Muscle of leg (tissue), 11 donors: ENCODE data around the gene CAPN11. TPM values are rescaled to one million over a fixed set of nuclear protein-coding genes. Genes with fewer than 3 reads are reported as not detected.

Source experiments
- DNase-seq: peaks from one replicate; pipeline ENCODE4 v3.0.0; 2013
- H3K27ac ChIP-seq: one replicate; pipeline ENCODE4 v1.5.1; 2013; ENCODE audit warnings: mild to moderate bottlenecking, low read length, control low read depth
- H3K27me3 ChIP-seq: one replicate; pipeline ENCODE4 v1.6.1; 2013; ENCODE audit warnings: low read length; ENCODE audit not compliant: control insufficient read depth, insufficient read depth
- H3K36me3 ChIP-seq: one replicate; pipeline ENCODE4 v1.6.1; 2013; ENCODE audit warnings: low read length; ENCODE audit not compliant: control insufficient read depth, insufficient read depth
- H3K4me1 ChIP-seq: one replicate; pipeline ENCODE4 v1.6.1; 2013; ENCODE audit warnings: low read length; ENCODE audit not compliant: control insufficient read depth, insufficient read depth
- H3K4me3 ChIP-seq: one replicate; pipeline ENCODE4 v1.5.1; 2013; ENCODE audit warnings: low read length, control low read depth
- H3K9me3 ChIP-seq: replicated peaks from 2 replicates; pipeline ENCODE4 v1.6.1; 2013; ENCODE audit warnings: low read depth, low read length; ENCODE audit not compliant: control insufficient read depth
- WGBS: methylation state at CpG from one replicate; pipeline ENCODE4 v1.1.5; 2013; ENCODE audit warnings: missing lambda C conversion rate; ENCODE audit not compliant: insufficient coverage; 5-methylcytosine and 5-hydroxymethylcytosine counted together
- polyA plus RNA-seq, 8 donors: library from polyadenylated mRNA; unstranded; fragments of 120-200 nt; gene quantifications; one replicate each; pipeline versions ENCODE4 v1.2.1 to v1.2.3, GENCODE V29; 2013; ENCODE audit warnings: inconsistent platforms in 1 of 8, low replicate concordance in 1 of 8; ENCODE audit not compliant: insufficient read length in 8 of 8, insufficient read depth in 1 of 8
- total RNA-seq: library from RNA; stranded (reverse); fragments of 120-200 nt; gene quantifications from one replicate; pipeline ENCODE4 v1.2.4, GENCODE V29; 2013

Gene CAPN11
- total and polyA plus RNA-seq, 9 donors: 0.13 to 0.54 (median 0.28) TPM

- WGBS: 32% methylated on average over 11 of the region's 15 CpGs
- DNase-seq: peak; percentile 87
Observed at GRCh38 chr6:44172731-44173500, 14.3 kb downstream of the CAPN11 start.

GRCh38 chr6:44176130-44176761, 17.6 kb downstream of the CAPN11 start:
- no peak for DNase-seq
- Histone ChIP-seq H3K36me3 (no peaks in the 10 kb centered on the region), H3K27ac (no peak overlapping the region), H3K27me3 (no peaks in the 10 kb centered on the region), H3K4me3 (no peak overlapping the region), H3K4me1 (peaks cover 20% of the 10 kb centered on the region), H3K9me3 (no peaks in the 10 kb centered on the region)
- WGBS: 77% methylated on average over 5 of the region's 15 CpGs

More at GRCh38 chr6:44172731-44173500, 14.3 kb downstream of the CAPN11 start:
- Histone ChIP-seq H3K36me3 (no peaks in the 10 kb centered on the region), H3K27ac (no peak overlapping the region), H3K9me3 (no peaks in the 10 kb centered on the region), H3K4me1 (peaks cover 25% of the 10 kb centered on the region), H3K27me3 (no peaks in the 10 kb centered on the region), H3K4me3 (no peak overlapping the region)

GRCh38 chr6:44176762-44177509, 18.3 kb downstream of the CAPN11 start:
- WGBS: 71% methylated on average over 18 of the region's 24 CpGs
- DNase-seq: no peak
- peaks cover 20% of the 10 kb centered on the region for H3K4me1 ChIP-seq
- no peaks in the 10 kb centered on the region for H3K36me3 ChIP-seq
- no peaks in the 10 kb centered on the region for H3K27me3 ChIP-seq
- no peak overlapping the region for H3K27ac ChIP-seq
- H3K9me3 ChIP-seq: no peaks in the 10 kb centered on the region
- H3K4me3 ChIP-seq: no peak overlapping the region

- H3K4me1 ChIP-seq: peaks cover 16% of the 10 kb centered on the region
- H3K4me3 ChIP-seq: no peak overlapping the region
- H3K36me3 ChIP-seq: no peaks in the 10 kb centered on the region
- H3K27me3 ChIP-seq: no peaks in the 10 kb centered on the region
- WGBS: 59% methylated on average over 12 of the region's 13 CpGs
- no peak for DNase-seq
- no peak overlapping the region for H3K27ac ChIP-seq
- no peaks in the 10 kb centered on the region for H3K9me3 ChIP-seq
Observed at GRCh38 chr6:44177691-44178423, 19.2 kb downstream of the CAPN11 start.

- DNase-seq: no peak
- H3K9me3 ChIP-seq: no peaks in the 10 kb centered on the region
- peaks cover 12% of the 10 kb centered on the region for H3K4me1 ChIP-seq
- no peak overlapping the region for H3K27ac ChIP-seq
- WGBS: 86% methylated on average over 7 of the region's 9 CpGs
- no peaks in the 10 kb centered on the region for H3K36me3 ChIP-seq
- H3K4me3 ChIP-seq: no peak overlapping the region
- no peaks in the 10 kb centered on the region for H3K27me3 ChIP-seq
Observed at GRCh38 chr6:44178424-44179071, 19.9 kb downstream of the CAPN11 start.

GRCh38 chr6:44179072-44179536, 20.5 kb downstream of the CAPN11 start:
- no peak overlapping the region for H3K27ac ChIP-seq
- 55% methylated on average over 4 of the region's 4 CpGs for WGBS
- DNase-seq: no peak
- no peaks in the 10 kb centered on the region for H3K9me3 ChIP-seq
- H3K27me3 ChIP-seq: no peaks in the 10 kb centered on the region
- peaks cover 12% of the 10 kb centered on the region for H3K4me1 ChIP-seq
- H3K4me3 ChIP-seq: no peak overlapping the region
- no peaks in the 10 kb centered on the region for H3K36me3 ChIP-seq

GRCh38 chr6:44179648-44180047, 21.0 kb downstream of the CAPN11 start:
- Histone ChIP-seq H3K4me3 (no peak overlapping the region), H3K4me1 (peaks cover 12% of the 10 kb centered on the region), H3K9me3 (no peaks in the 10 kb centered on the region), H3K27ac (no peak overlapping the region), H3K36me3 (no peaks in the 10 kb centered on the region), H3K27me3 (no peaks in the 10 kb centered on the region)
- 90% methylated on average over 5 of the region's 7 CpGs for WGBS
- no peak for DNase-seq

- Histone ChIP-seq H3K27ac (no peak overlapping the region), H3K36me3 (no peaks in the 10 kb centered on the region), H3K4me1 (peaks cover 12% of the 10 kb centered on the region), H3K4me3 (no peak overlapping the region), H3K9me3 (no peaks in the 10 kb centered on the region), H3K27me3 (no peaks in the 10 kb centered on the region)
- DNase-seq: no peak
- WGBS: 65% methylated on average over 4 of the region's 4 CpGs
Observed at GRCh38 chr6:44180406-44180805, 21.8 kb downstream of the CAPN11 start.

- 92% methylated on average over 2 of the region's 4 CpGs for WGBS
- no peaks in the 10 kb centered on the region for H3K36me3 ChIP-seq
- no peak overlapping the region for H3K27ac ChIP-seq
- peaks cover 13% of the 10 kb centered on the region for H3K4me1 ChIP-seq
- no peaks in the 10 kb centered on the region for H3K9me3 ChIP-seq
- no peak overlapping the region for H3K4me3 ChIP-seq
- H3K27me3 ChIP-seq: no peaks in the 10 kb centered on the region
- no peak for DNase-seq
Observed at GRCh38 chr6:44180886-44181285, 22.3 kb downstream of the CAPN11 start.
